Measurements from ENCODE around the gene HMGCLL1.

Gene HMGCLL1

GRCh38 chr6:55443238-55444134 is 135.5 kb downstream of the HMGCLL1 start:
- DNase-seq (ENCODE audit: low spot score): no peak

- DNase-seq (ENCODE audit: low spot score): no peak
Measured at GRCh38 chr6:55438203-55438602, 140.8 kb downstream of the HMGCLL1 start.

- no peak for DNase-seq (ENCODE audit: low spot score)
Measured at GRCh38 chr6:55437141-55437540, 141.9 kb downstream of the HMGCLL1 start.

- no peak for DNase-seq (ENCODE audit: low spot score)
Measured at GRCh38 chr6:55433446-55434130, 145.4 kb downstream of the HMGCLL1 start.

- no peak for DNase-seq (ENCODE audit: low spot score)
Measured at GRCh38 chr6:55423933-55424332, 155.1 kb downstream of the HMGCLL1 start.

GRCh38 chr6:55410674-55411073 is 168.3 kb downstream of the HMGCLL1 start:
- no peak for DNase-seq (ENCODE audit: low spot score)

- no peak for DNase-seq (ENCODE audit: low spot score)
Measured at GRCh38 chr6:55405474-55406235, 173.3 kb downstream of the HMGCLL1 start.

GRCh38 chr6:55399351-55399750 is 179.6 kb downstream of the HMGCLL1 start:
- DNase-seq (ENCODE audit: low spot score): no peak

- DNase-seq (ENCODE audit: low spot score): no peak
Measured at GRCh38 chr6:55397986-55398385, 181.0 kb downstream of the HMGCLL1 start.

- no peak for DNase-seq (ENCODE audit: low spot score)
Measured at GRCh38 chr6:55395871-55396270, 183.1 kb downstream of the HMGCLL1 start.

GRCh38 chr6:55388211-55388610 is 190.8 kb downstream of the HMGCLL1 start:
- no peak for DNase-seq (ENCODE audit: low spot score)

Data from CD4-positive, alpha-beta T cell treated with Interleukin-2 at 100 ng/mL for 4 hours (primary cell).